HepG2 (cell line): ENCODE results near the gene TTC28. TPM values are rescaled to one million over a fixed set of nuclear protein-coding genes. Genes with fewer than 3 reads are reported as not detected.

Experiments
- ATAC-seq: fragments of 200-7000 bp; cut with Tn5 transposase; 3 replicates; pipeline ENCODE4 v1.9.1; 2020; ENCODE audit warnings: mild to moderate bottlenecking, moderate library complexity
- BruUV-seq: library from RNA; stranded (reverse); fragments of 400-500 nt; replicated peaks from 2 replicates; lab custom pipeline; 2021; lab: Mats Ljungman, UMichigan
- CTCF ChIA-PET: fragments of 300-600 bp; formaldehyde crosslinking; extraction: SDS; loops from one replicate; lab custom pipeline; 2021; ENCODE audit warnings: low total read pairs, inconsistent platforms, low intra/inter-chr PET ratio; lab: Yijun Ruan, JAX
- POLR2A ChIA-PET: fragments of 350-600 bp; sonication (Branson Sonifier 250); formaldehyde crosslinking; loops from one replicate; lab custom pipeline; 2020; ENCODE audit warnings: antibody characterized with exemption, inconsistent platforms; lab: Yijun Ruan, JAX
- DNase-seq: peaks from one replicate; pipeline ENCODE4 v3.0.0-alpha.2; 2015; ENCODE audit warnings: low spot score
- FAIRE-seq: peaks from 3 replicates; lab custom pipeline; 2011; peaks lifted over from hg19 to GRCh38; lab: Jason Lieb, UNC
- H2AFZ ChIP-seq: one replicate; pipeline ENCODE4 v1.6.1; 2011; ENCODE audit warnings: low read length, inconsistent platforms
- H3K27ac ChIP-seq: fragments of 300-600 bp; 3 replicates; pipeline ENCODE4 v1.8.0; 2011; ENCODE audit warnings: mixed run types, mild to moderate bottlenecking, mixed read lengths, low read length, inconsistent platforms; ENCODE audit not compliant: insufficient read depth; ENCODE audit errors: extremely low read length
- H3K27me3 ChIP-seq, 2 experiments: fragments of 200-600 bp in 1 of 2; 2 replicates in 1 of 2; 3 replicates in 1 of 2; pipeline versions ENCODE4 v1.6.0 to v1.8.0; 2011; ENCODE audit warnings: low read length in 2 of 2, mild to moderate bottlenecking in 2 of 2, moderate library complexity in 2 of 2, inconsistent platforms in 1 of 2; ENCODE audit not compliant: insufficient read depth in 2 of 2, control insufficient read depth in 1 of 2
- H3K36me3 ChIP-seq, 2 experiments: fragments of 200-600 bp in 1 of 2; replicated peaks in 1 of 2; 2 replicates in 1 of 2; 3 replicates in 1 of 2; pipeline versions ENCODE4 v1.5.1 to v1.8.0; 2011; ENCODE audit warnings: low read length in 2 of 2, inconsistent platforms in 1 of 2; ENCODE audit not compliant: insufficient read depth in 2 of 2, control insufficient read depth in 1 of 2
- H3K4me1 ChIP-seq: 2 replicates; pipeline ENCODE4 v1.5.1; 2012; ENCODE audit warnings: low read length, inconsistent platforms; ENCODE audit not compliant: insufficient read depth
- H3K4me2 ChIP-seq: 2 replicates; pipeline ENCODE4 v1.6.0; 2011; ENCODE audit warnings: low read depth, low read length, inconsistent platforms
- H3K4me3 ChIP-seq, 3 experiments: fragments of 200-600 bp in 1 of 3; sonication (generic), shearing (Covaris generic) in 1 of 3; replicated peaks in 1 of 3; 2 replicates each; pipeline ENCODE4 v1.5.1; 2011 to 2016; ENCODE audit warnings: low read length in 3 of 3, inconsistent platforms in 2 of 3, low read depth in 2 of 3, mild to moderate bottlenecking in 2 of 3, control low read depth in 1 of 3, mixed read lengths in 1 of 3; ENCODE audit not compliant: insufficient read depth in 1 of 3
- H3K79me2 ChIP-seq: one replicate; pipeline ENCODE4 v1.6.1; 2011; ENCODE audit warnings: low read length, inconsistent platforms; ENCODE audit not compliant: insufficient read depth
- H3K9ac ChIP-seq: 2 replicates; pipeline ENCODE4 v1.6.0; 2011; ENCODE audit warnings: mild to moderate bottlenecking, low read depth, low read length, inconsistent platforms; ENCODE audit not compliant: insufficient read depth
- H3K9me3 ChIP-seq: 2 replicates; pipeline ENCODE4 v1.5.1; 2012; ENCODE audit warnings: mild to moderate bottlenecking, low read length
- H4K20me1 ChIP-seq: 2 replicates; pipeline ENCODE4 v1.6.0; 2011; ENCODE audit warnings: inconsistent platforms, mild to moderate bottlenecking, low read length, moderate library complexity; ENCODE audit not compliant: insufficient read depth
- MBD4 ChIP-seq: IDR thresholded peaks from 2 replicates; pipeline ENCODE4 v1.6.1; 2012; ENCODE audit warnings: low read length, inconsistent platforms, borderline replicate concordance
- MED1 ChIP-seq: sonication (generic); formaldehyde crosslinking; IDR thresholded peaks from 2 replicates; pipeline ENCODE4 v1.4.0; 2020; ENCODE audit warnings: missing genetic modification reagents
- RBM39 ChIP-seq: fragments of 200-400 bp; formaldehyde crosslinking; IDR thresholded peaks from one replicate; pipeline ENCODE4 v1.6.1; 2018; ENCODE audit warnings: antibody characterized with exemption, mild to moderate bottlenecking, low read depth, low read length; ENCODE audit not compliant: poor library complexity, severe bottlenecking
- SRY ChIP-seq: sonication (generic); formaldehyde crosslinking; IDR thresholded peaks from 2 replicates; pipeline ENCODE4 v1.8.0; 2022; ENCODE audit warnings: mild to moderate bottlenecking, missing genetic modification reagents
- TCF7 ChIP-seq: sonication (generic); IDR thresholded peaks from 2 replicates; pipeline ENCODE4 v1.6.1; 2016; ENCODE audit warnings: antibody characterized with exemption, low read depth
- ZBTB20 ChIP-seq: sonication (generic); formaldehyde crosslinking; IDR thresholded peaks from 2 replicates; pipeline ENCODE4 v1.8.1; 2023; ENCODE audit warnings: missing genetic modification reagents, low read depth, mild to moderate bottlenecking, borderline replicate concordance
- ZNF3 ChIP-seq: IDR thresholded peaks from 2 replicates; pipeline ENCODE4 v1.7.0; 2017; ENCODE audit warnings: inconsistent platforms
- ZNF709 ChIP-seq: sonication (generic); formaldehyde crosslinking; IDR thresholded peaks from 2 replicates; pipeline ENCODE4 v1.5.0; 2020; ENCODE audit warnings: mild to moderate bottlenecking, missing genetic modification reagents
- ZNF75D ChIP-seq: sonication (generic); formaldehyde crosslinking; IDR thresholded peaks from 2 replicates; pipeline ENCODE4 v1.8.1; 2023; ENCODE audit warnings: missing genetic modification reagents, mild to moderate bottlenecking, borderline replicate concordance
- WGBS: methylation state at CpG from one replicate; pipeline ENCODE4 v1.1.6; 2017; ENCODE audit warnings: low lambda C conversion rate; 5-methylcytosine and 5-hydroxymethylcytosine counted together
- in situ Hi-C: cut with HindIII; loops from 2 replicates; pipeline ENCODE4 v1.10.0; 2017; ENCODE audit warnings: low pct_unique_long_range_greater_than_20kb; ENCODE audit not compliant: extremely low pct_ligation_motif_present
- intact Hi-C: fragments of 100-400 bp; cut with micrococcal nuclease; formaldehyde crosslinking; loops from one replicate; pipeline ENCODE4 v1.10.0; 2022; ENCODE audit not compliant: unreplicated experiment
- polyA plus RNA-seq, 8 experiments: library from polyadenylated mRNA; depleted of rRNA in 3 of 8; stranded (reverse) in 7 of 8; unstranded in 1 of 8; fragments of >200 nt; fragmentation: Illumina TruSeq in 4 of 8; extraction: Trizol in 4 of 8; gene quantifications; 2 replicates each; pipeline versions ENCODE4 v1.2.1 to v1.2.3, GENCODE V29; 2011 to 2016; ENCODE audit warnings: low read depth in 4 of 8, missing spikeins in 1 of 8, mixed read lengths in 1 of 8; ENCODE audit not compliant: insufficient read depth in 1 of 8
- total RNA-seq, 5 experiments: library from RNA; depleted of rRNA; stranded (reverse); fragments of >200 nt; fragmentation: Illumina TruSeq; extraction: Trizol; gene quantifications; 2 replicates each; pipeline ENCODE4 v1.2.3, GENCODE V29; 2016; ENCODE audit warnings: low read depth in 1 of 5

TTC28 gene
- total and polyA plus RNA-seq, 2 of the 13 experiments (the other 11 are each of a cell fraction or from before 2014, with no cell fraction given): 4.2 to 13.1 TPM

- ChIA-PET CTCF (no interaction called here), POLR2A (no interaction called here)
- DNase-seq (peak; percentile 20), ATAC-seq (no peak), FAIRE-seq (no peak)
- Histone ChIP-seq H3K36me3 (no peaks in the 10 kb centered on the region), H3K9ac (no peak overlapping the region), H3K9me3 (no peaks in the 10 kb centered on the region), H2AFZ (no peak overlapping the region), H3K27ac (no peak overlapping the region), H3K4me3 (no peak overlapping the region), H4K20me1 (peaks cover 26% of the 10 kb centered on the region), H3K4me1 (peaks cover 19% of the 10 kb centered on the region), H3K27me3 (no peaks in the 10 kb centered on the region; a peak in 1 of 5 replicates), H3K79me2 (no peaks in the 10 kb centered on the region), H3K4me2 (no peak overlapping the region)
- WGBS: 91% methylated on average over 2 of the region's 2 CpGs
- BruUV-seq: TSS peak; percentile 31
- in situ Hi-C loops (no loop called here), intact Hi-C loops (no loop called here)
- TF ChIP-seq ZNF3 (CRISPR knock-in tag): no peak
- TF ChIP-seq ZNF75D (CRISPR knock-in tag): no peak
- no peak for TF ChIP-seq ZBTB20 (CRISPR knock-in tag)
- no peak for TF ChIP-seq ZNF709 (CRISPR knock-in tag)
- TF ChIP-seq MBD4: no peak
- TF ChIP-seq TCF7: no peak
Measured at GRCh38 chr22:28430466-28431025, 249.1 kb downstream of the TTC28 start.

DNA sequence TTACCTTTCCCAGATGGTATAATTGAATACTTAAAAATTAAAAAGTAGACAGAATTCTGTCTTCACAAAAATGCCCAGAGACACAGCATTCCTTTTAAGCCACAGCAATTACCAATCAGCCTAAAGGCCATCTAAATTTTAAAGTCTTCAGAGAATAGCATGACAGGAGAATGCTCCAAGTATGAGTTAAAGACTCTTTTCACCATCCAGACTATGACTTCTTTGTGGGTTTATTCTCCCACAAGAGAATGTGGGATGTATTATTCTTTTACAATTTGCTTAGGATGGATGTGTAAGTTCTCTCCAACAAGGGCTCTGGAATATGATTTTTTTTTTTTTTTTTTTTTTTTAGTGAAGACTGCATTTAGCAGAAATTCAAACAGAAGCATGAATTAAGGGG lies 249.9 kb downstream of the TTC28 start:
- no TSS peak for BruUV-seq
- Histone ChIP-seq H3K9ac (no peak overlapping the region), H3K4me2 (no peak overlapping the region), H3K27ac (no peak overlapping the region), H3K79me2 (no peaks in the 10 kb centered on the region), H3K27me3 (no peaks in the 10 kb centered on the region; a peak in 1 of 5 replicates), H2AFZ (no peak overlapping the region), H3K4me1 (peaks cover 27% of the 10 kb centered on the region), H3K4me3 (no peak overlapping the region), H3K36me3 (no peaks in the 10 kb centered on the region), H3K9me3 (no peaks in the 10 kb centered on the region), H4K20me1 (peaks cover 33% of the 10 kb centered on the region)
- no peak for DNase-seq
- no peak for ATAC-seq
- no peak for FAIRE-seq
- intact Hi-C loops (no loop called here), in situ Hi-C loops (no loop called here)
- CTCF ChIA-PET: no interaction called here
- POLR2A ChIA-PET: no interaction called here
- no peak for TF ChIP-seq RBM39
- no peak for TF ChIP-seq SRY (CRISPR knock-in tag)
- TF ChIP-seq MED1: no peak
